H9 (cell line): Measurements from ENCODE around the gene RHEX. TPM values are rescaled to one million over a fixed set of nuclear protein-coding genes. Genes with fewer than 3 reads are reported as not detected.

Source experiments
- DNase-seq: peaks from one replicate; pipeline ENCODE4 v3.0.0-alpha.2; 2017
- H2AFZ ChIP-seq: one replicate; pipeline ENCODE4 v1.6.1; 2013; ENCODE audit warnings: mild to moderate bottlenecking, low read length, control low read depth, moderate library complexity
- H2AK5ac ChIP-seq: 2 replicates; pipeline ENCODE4 v1.6.1; 2013; ENCODE audit warnings: low read length, control low read depth, mixed read lengths; ENCODE audit not compliant: insufficient read length
- H2BK120ac ChIP-seq: one replicate; pipeline ENCODE4 v1.6.1; 2013; ENCODE audit warnings: low read depth, mild to moderate bottlenecking, low read length, control low read depth, inconsistent platforms; ENCODE audit not compliant: poor library complexity, severe bottlenecking
- H2BK12ac ChIP-seq: 2 replicates; pipeline ENCODE4 v1.6.1; 2013; ENCODE audit warnings: low read length, control low read depth, mixed read lengths, low read depth; ENCODE audit not compliant: insufficient read length
- H2BK15ac ChIP-seq: 2 replicates; pipeline ENCODE4 v1.6.1; 2013; ENCODE audit warnings: low read depth, low read length, control low read depth
- H2BK20ac ChIP-seq: one replicate; pipeline ENCODE4 v1.6.1; 2013; ENCODE audit warnings: low read depth, mild to moderate bottlenecking, low read length, control low read depth, inconsistent platforms; ENCODE audit not compliant: poor library complexity, severe bottlenecking
- H2BK5ac ChIP-seq: 2 replicates; pipeline ENCODE4 v1.6.1; 2013; ENCODE audit warnings: low read length, control low read depth, mixed read lengths; ENCODE audit not compliant: insufficient read length
- H3K14ac ChIP-seq: 2 replicates; pipeline ENCODE4 v1.6.1; 2013; ENCODE audit warnings: low read length, control low read depth; ENCODE audit not compliant: insufficient read depth
- H3K18ac ChIP-seq: 2 replicates; pipeline ENCODE4 v1.6.1; 2013; ENCODE audit warnings: low read depth, mild to moderate bottlenecking, mixed read lengths, low read length, control low read depth; ENCODE audit not compliant: insufficient read length
- H3K23ac ChIP-seq: 2 replicates; pipeline ENCODE4 v1.6.1; 2013; ENCODE audit warnings: low read length, control low read depth, mixed read lengths, low read depth; ENCODE audit not compliant: insufficient read length
- H3K23me2 ChIP-seq: 2 replicates; pipeline ENCODE4 v1.6.1; 2013; ENCODE audit warnings: low read depth, mild to moderate bottlenecking, mixed read lengths, low read length, control low read depth; ENCODE audit not compliant: insufficient read length, poor library complexity, severe bottlenecking
- H3K27ac ChIP-seq: 2 replicates; pipeline ENCODE4 v1.5.1; 2013; ENCODE audit warnings: low read length, control low read depth, mixed read lengths, low read depth; ENCODE audit not compliant: insufficient read length
- H3K27me3 ChIP-seq: 2 replicates; pipeline ENCODE4 v1.6.1; 2013; ENCODE audit warnings: low read length, control low read depth, inconsistent platforms; ENCODE audit not compliant: insufficient read depth
- H3K4ac ChIP-seq: 2 replicates; pipeline ENCODE4 v1.6.1; 2013; ENCODE audit warnings: low read depth, mild to moderate bottlenecking, control low read depth, inconsistent platforms, low read length, moderate library complexity
- H3K4me1 ChIP-seq: 2 replicates; pipeline ENCODE4 v1.6.1; 2013; ENCODE audit warnings: low read length, control low read depth, inconsistent platforms; ENCODE audit not compliant: insufficient read depth
- H3K4me2 ChIP-seq: 2 replicates; pipeline ENCODE4 v1.6.1; 2013; ENCODE audit warnings: low read length, control low read depth, mixed read lengths; ENCODE audit not compliant: insufficient read length, insufficient read depth
- H3K56ac ChIP-seq: 2 replicates; pipeline ENCODE4 v1.6.1; 2013; ENCODE audit warnings: low read depth, mild to moderate bottlenecking, mixed read lengths, low read length, control low read depth; ENCODE audit not compliant: insufficient read length
- H3K79me1 ChIP-seq: 2 replicates; pipeline ENCODE4 v1.6.1; 2013; ENCODE audit warnings: low read depth, mild to moderate bottlenecking, moderate library complexity, low read length, control low read depth, inconsistent platforms; ENCODE audit not compliant: insufficient read depth, poor library complexity, severe bottlenecking
- H3K79me2 ChIP-seq: 2 replicates; pipeline ENCODE4 v1.6.1; 2013; ENCODE audit warnings: low read length, control low read depth, inconsistent platforms; ENCODE audit not compliant: insufficient read depth
- H3K9ac ChIP-seq: 2 replicates; pipeline ENCODE4 v1.6.1; 2013; ENCODE audit warnings: low read length, control low read depth, mixed read lengths; ENCODE audit not compliant: insufficient read length; ENCODE audit errors: extremely low read depth
- H3K9me3 ChIP-seq: one replicate; pipeline ENCODE4 v1.6.1; 2013; ENCODE audit warnings: low read depth, low read length, inconsistent platforms; ENCODE audit not compliant: control insufficient read depth
- H3T11ph ChIP-seq: one replicate; pipeline ENCODE4 v1.6.1; 2013; ENCODE audit warnings: mild to moderate bottlenecking, low read length, control low read depth, inconsistent platforms
- H4K20me1 ChIP-seq: one replicate; pipeline ENCODE4 v1.6.1; 2013; ENCODE audit not compliant: control insufficient read depth, insufficient read length, insufficient read depth
- H4K5ac ChIP-seq: 2 replicates; pipeline ENCODE4 v1.6.1; 2013; ENCODE audit warnings: low read depth, mild to moderate bottlenecking, mixed read lengths, low read length, control low read depth; ENCODE audit not compliant: insufficient read length
- H4K8ac ChIP-seq: replicated peaks from 2 replicates; pipeline ENCODE4 v1.6.1; 2013; ENCODE audit warnings: low read length, control low read depth, mixed read lengths, low read depth; ENCODE audit not compliant: insufficient read length
- H4K91ac ChIP-seq: 2 replicates; pipeline ENCODE4 v1.6.1; 2013; ENCODE audit warnings: low read depth, mild to moderate bottlenecking, moderate library complexity, mixed read lengths, low read length, control low read depth; ENCODE audit not compliant: insufficient read length
- H3K27ac Mint-ChIP-seq, 3 experiments: 2 replicates in 2 of 3; 3 replicates in 1 of 3; pipeline ENCODE4 v1.8.0; 2020 to 2021; ENCODE audit warnings: mixed read lengths in 3 of 3, mild to moderate bottlenecking in 1 of 3, moderate library complexity in 1 of 3
- H3K27me3 Mint-ChIP-seq: 2 replicates; pipeline ENCODE4 v1.8.0; 2021; ENCODE audit warnings: low read depth, mild to moderate bottlenecking, moderate library complexity, mixed read lengths
- H3K36me3 Mint-ChIP-seq, 3 experiments: 2 replicates in 2 of 3; 3 replicates in 1 of 3; pipeline ENCODE4 v1.8.0; 2020 to 2021; ENCODE audit warnings: low read depth in 3 of 3, mixed read lengths in 3 of 3; ENCODE audit not compliant: insufficient read depth in 1 of 3
- H3K4me1 Mint-ChIP-seq, 2 experiments: 2 replicates each; pipeline ENCODE4 v1.8.0; 2020; ENCODE audit warnings: mixed read lengths in 2 of 2
- H3K4me3 Mint-ChIP-seq, 2 experiments: 2 replicates in 1 of 2; 3 replicates in 1 of 2; pipeline ENCODE4 v1.8.0; 2020 to 2021; ENCODE audit warnings: mild to moderate bottlenecking in 2 of 2, mixed read lengths in 2 of 2, moderate library complexity in 1 of 2
- H3K9me3 Mint-ChIP-seq, 2 experiments: 2 replicates in 1 of 2; 3 replicates in 1 of 2; pipeline ENCODE4 v1.8.0; 2020; ENCODE audit warnings: mild to moderate bottlenecking in 2 of 2, mixed read lengths in 2 of 2, moderate library complexity in 1 of 2
- WGBS: extraction: QIAGEN DNeasy Blood & Tissue Kit; methylation state at CpG from one replicate; pipeline ENCODE4 v1.1.7; 2013; ENCODE audit warnings: missing lambda C conversion rate, low lambda C conversion rate, mixed read lengths; ENCODE audit not compliant: insufficient read length; ENCODE audit errors: extremely low coverage; 5-methylcytosine and 5-hydroxymethylcytosine counted together
- total RNA-seq: library from RNA; stranded (reverse); gene quantifications from 2 replicates; pipeline ENCODE4 v1.2.1, GENCODE V29; 2021
- TF ChIP-seq, protein P1 (sequence below): fragments of 200-600 bp; sonication (generic); conservative IDR thresholded peaks from 3 replicates; pipeline ENCODE4 v1.8.0; 2021; ENCODE audit warnings: antibody characterized with exemption, mild to moderate bottlenecking

Gene RHEX
- total RNA-seq, 1 experiment from 2014 or later: not detected

DNA sequence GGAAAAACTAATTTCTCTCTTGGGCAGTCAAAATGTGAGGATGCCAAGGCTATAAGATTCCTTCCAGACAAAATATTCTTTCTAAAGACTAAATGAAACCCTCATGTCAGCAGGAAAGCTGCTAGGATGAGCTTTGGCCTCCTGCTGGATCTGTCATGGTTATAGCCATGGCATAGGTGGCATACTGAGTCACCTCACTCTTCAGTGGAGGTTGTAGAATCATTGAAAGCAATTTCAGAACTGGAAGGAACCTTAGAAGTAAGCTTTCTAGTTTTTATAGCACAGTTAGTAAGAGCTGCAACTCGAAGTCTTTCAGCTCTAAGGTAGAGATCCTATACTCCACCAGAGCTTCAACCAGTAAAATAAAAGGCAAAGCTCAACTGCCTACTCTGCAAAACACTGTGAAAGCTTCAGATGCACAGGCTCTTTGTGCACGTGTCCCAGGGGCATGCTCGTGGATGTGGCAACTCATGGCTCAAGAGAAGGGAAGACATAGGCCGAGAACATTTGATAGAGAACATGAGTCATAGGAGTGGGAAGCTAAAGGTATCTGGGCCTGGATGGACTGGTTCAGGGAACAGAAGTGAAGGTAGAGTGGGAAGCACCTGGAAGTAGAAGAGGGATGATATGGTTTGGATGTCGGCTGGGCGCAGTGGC lies 58.4 kb downstream of the RHEX start:
- Histone ChIP-seq H2BK20ac (no peak overlapping the region), H3K4me2 (no peak overlapping the region), H3K27ac (no peak overlapping the region), H2AK5ac (no peak overlapping the region), H4K91ac (no peak overlapping the region), H2BK12ac (no peak overlapping the region), H4K20me1 (no peaks in the 10 kb centered on the region), H3K4me1 (no peaks in the 10 kb centered on the region), H2BK120ac (no peak overlapping the region), H3K56ac (no peak overlapping the region), H3T11ph (no peak overlapping the region), H3K9me3 (no peaks in the 10 kb centered on the region), H4K8ac (no peak overlapping the region), H4K5ac (no peak overlapping the region), H3K27me3 (no peaks in the 10 kb centered on the region), H2BK15ac (no peak overlapping the region), H3K79me2 (no peaks in the 10 kb centered on the region), H3K79me1 (no peaks in the 10 kb centered on the region), H3K18ac (no peak overlapping the region), H2AFZ (no peak overlapping the region), H2BK5ac (no peak overlapping the region), H3K9ac (no peak overlapping the region), H3K14ac (no peak overlapping the region), H3K23ac (no peak overlapping the region), H3K4ac (no peak overlapping the region), H3K23me2 (no peaks in the 10 kb centered on the region)
- peaks cover 0 to 2% of the 10 kb centered on the region in 2 experiments; a peak in 2 of 4 replicates for H3K4me1 Mint-ChIP-seq
- H3K36me3 Mint-ChIP-seq: no peaks in the 10 kb centered on the region
- no CpG with 5 or more reads among the region's 6 CpGs for WGBS
- no peak overlapping the region for H3K27ac Mint-ChIP-seq
- H3K27me3 Mint-ChIP-seq: peaks cover 31% of the 10 kb centered on the region
- no peaks in the 10 kb centered on the region for H3K9me3 Mint-ChIP-seq
- DNase-seq: no peak
- no peak overlapping the region for H3K4me3 Mint-ChIP-seq
- TF ChIP-seq, protein P1, sequence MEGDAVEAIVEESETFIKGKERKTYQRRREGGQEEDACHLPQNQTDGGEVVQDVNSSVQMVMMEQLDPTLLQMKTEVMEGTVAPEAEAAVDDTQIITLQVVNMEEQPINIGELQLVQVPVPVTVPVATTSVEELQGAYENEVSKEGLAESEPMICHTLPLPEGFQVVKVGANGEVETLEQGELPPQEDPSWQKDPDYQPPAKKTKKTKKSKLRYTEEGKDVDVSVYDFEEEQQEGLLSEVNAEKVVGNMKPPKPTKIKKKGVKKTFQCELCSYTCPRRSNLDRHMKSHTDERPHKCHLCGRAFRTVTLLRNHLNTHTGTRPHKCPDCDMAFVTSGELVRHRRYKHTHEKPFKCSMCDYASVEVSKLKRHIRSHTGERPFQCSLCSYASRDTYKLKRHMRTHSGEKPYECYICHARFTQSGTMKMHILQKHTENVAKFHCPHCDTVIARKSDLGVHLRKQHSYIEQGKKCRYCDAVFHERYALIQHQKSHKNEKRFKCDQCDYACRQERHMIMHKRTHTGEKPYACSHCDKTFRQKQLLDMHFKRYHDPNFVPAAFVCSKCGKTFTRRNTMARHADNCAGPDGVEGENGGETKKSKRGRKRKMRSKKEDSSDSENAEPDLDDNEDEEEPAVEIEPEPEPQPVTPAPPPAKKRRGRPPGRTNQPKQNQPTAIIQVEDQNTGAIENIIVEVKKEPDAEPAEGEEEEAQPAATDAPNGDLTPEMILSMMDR: no peak
